Parathyroid adenoma (tissue), 2 donors: ENCODE measurements around the gene CAPN7.

Source experiments
- H2AFZ ChIP-seq: fragments of 300-600 bp; sonication (generic); one replicate; pipeline ENCODE4 v1.7.0; 2017; ENCODE audit warnings: antibody characterized with exemption, mild to moderate bottlenecking
- H3K27ac ChIP-seq: fragments of 300-600 bp; sonication (generic); one replicate; pipeline ENCODE4 v1.7.0; 2017
- H3K27me3 ChIP-seq: fragments of 300-600 bp; sonication (generic); one replicate; pipeline ENCODE4 v1.7.0; 2017; ENCODE audit warnings: low read length; ENCODE audit not compliant: control insufficient read depth, insufficient read depth
- H3K36me3 ChIP-seq: fragments of 300-600 bp; sonication (generic); one replicate; pipeline ENCODE4 v1.7.0; 2017; ENCODE audit warnings: low read length; ENCODE audit not compliant: control insufficient read depth, insufficient read depth
- H3K4me1 ChIP-seq: fragments of 300-600 bp; sonication (generic); one replicate; pipeline ENCODE4 v1.7.0; 2017; ENCODE audit warnings: control low read depth
- H3K4me2 ChIP-seq: fragments of 300-600 bp; sonication (generic); one replicate; pipeline ENCODE4 v1.7.0; 2017; ENCODE audit warnings: low read length
- H3K4me3 ChIP-seq: fragments of 300-600 bp; sonication (generic); one replicate; pipeline ENCODE4 v1.7.0; 2017; ENCODE audit warnings: low read depth, low read length
- H3K79me2 ChIP-seq: fragments of 300-600 bp; sonication (generic); one replicate; pipeline ENCODE4 v1.7.0; 2017; ENCODE audit warnings: control low read depth
- H3K9ac ChIP-seq: fragments of 300-600 bp; sonication (generic); one replicate; pipeline ENCODE4 v1.7.0; 2017; ENCODE audit warnings: mild to moderate bottlenecking
- H3K9me3 ChIP-seq: fragments of 300-600 bp; sonication (generic); one replicate; pipeline ENCODE4 v1.7.0; 2017; ENCODE audit warnings: low read length; ENCODE audit not compliant: control insufficient read depth
- CTCF ChIP-seq: fragments of 300-600 bp; sonication (generic); IDR thresholded peaks from one replicate; pipeline ENCODE4 v1.7.0; 2017; ENCODE audit warnings: antibody characterized with exemption, mild to moderate bottlenecking
- donor health status: primary hyperparathyroidism.

Gene CAPN7

GRCh38 chr3:15206662-15207576, 873 bp downstream of the CAPN7 start:
- peak overlapping the region; percentile 98 for H3K4me3 ChIP-seq
- H3K4me2 ChIP-seq: peak overlapping the region; percentile 99
- no peaks in the 10 kb centered on the region for H3K27me3 ChIP-seq
- H2AFZ ChIP-seq: peak overlapping the region; percentile 98
- H3K9me3 ChIP-seq: no peaks in the 10 kb centered on the region
- peak overlapping the region; percentile 96 for H3K27ac ChIP-seq
- peaks cover 22% of the 10 kb centered on the region for H3K79me2 ChIP-seq
- no peak for TF ChIP-seq CTCF
- peak overlapping the region; percentile 82 for H3K9ac ChIP-seq
- peaks cover 3% of the 10 kb centered on the region for H3K4me1 ChIP-seq
- H3K36me3 ChIP-seq: no peaks in the 10 kb centered on the region

DNA sequence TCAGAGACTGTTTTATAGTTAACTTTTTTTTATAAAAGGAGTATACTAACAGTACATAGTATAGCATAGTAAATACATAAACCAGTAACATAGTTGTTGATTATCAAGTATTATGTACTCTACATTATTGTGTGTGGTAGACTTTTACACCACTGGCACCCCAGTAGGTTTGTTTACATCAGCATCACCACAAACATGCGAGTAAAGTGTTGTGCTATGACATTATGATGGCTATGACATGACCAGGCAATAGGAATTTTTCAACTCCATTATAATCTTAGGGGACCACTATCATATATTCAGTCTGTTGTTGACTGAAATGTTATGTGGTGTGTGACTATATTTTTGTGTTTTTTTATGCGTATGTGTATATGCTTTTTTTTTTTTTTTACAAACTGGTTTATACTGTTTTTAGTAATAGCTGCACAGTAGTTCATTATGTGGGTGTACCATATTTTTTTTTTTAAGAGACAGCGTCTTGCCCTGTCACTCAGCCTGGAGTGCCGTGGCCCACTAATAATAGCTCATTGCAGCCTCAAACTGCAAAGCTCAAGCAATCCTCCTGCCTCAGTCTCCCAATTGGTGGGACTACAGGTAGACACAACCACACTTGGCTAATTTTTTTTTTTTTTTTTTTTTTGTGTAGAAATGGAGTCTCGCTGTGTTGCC, 1.9 kb downstream of the CAPN7 start:
- H3K9ac ChIP-seq: no peak overlapping the region
- no peaks in the 10 kb centered on the region for H3K27me3 ChIP-seq
- H3K9me3 ChIP-seq: no peaks in the 10 kb centered on the region
- peaks cover 31% of the 10 kb centered on the region for H3K79me2 ChIP-seq
- TF ChIP-seq CTCF: no peak
- H2AFZ ChIP-seq: no peak overlapping the region
- no peaks in the 10 kb centered on the region for H3K36me3 ChIP-seq
- H3K4me1 ChIP-seq: peaks cover 3% of the 10 kb centered on the region
- H3K4me2 ChIP-seq: peak overlapping the region; percentile 99
- H3K4me3 ChIP-seq: peak overlapping the region; percentile 98
- H3K27ac ChIP-seq: no peak overlapping the region

GRCh38 chr3:15211937-15212336, 5.9 kb downstream of the CAPN7 start:
- H3K9ac ChIP-seq: no peak overlapping the region
- no peak for TF ChIP-seq CTCF
- H2AFZ ChIP-seq: no peak overlapping the region
- H3K27me3 ChIP-seq: no peaks in the 10 kb centered on the region
- H3K9me3 ChIP-seq: no peaks in the 10 kb centered on the region
- H3K4me1 ChIP-seq: peaks cover 3% of the 10 kb centered on the region
- no peak overlapping the region for H3K4me3 ChIP-seq
- H3K36me3 ChIP-seq: no peaks in the 10 kb centered on the region
- H3K27ac ChIP-seq: no peak overlapping the region
- no peak overlapping the region for H3K4me2 ChIP-seq
- peaks cover 53% of the 10 kb centered on the region for H3K79me2 ChIP-seq

DNA sequence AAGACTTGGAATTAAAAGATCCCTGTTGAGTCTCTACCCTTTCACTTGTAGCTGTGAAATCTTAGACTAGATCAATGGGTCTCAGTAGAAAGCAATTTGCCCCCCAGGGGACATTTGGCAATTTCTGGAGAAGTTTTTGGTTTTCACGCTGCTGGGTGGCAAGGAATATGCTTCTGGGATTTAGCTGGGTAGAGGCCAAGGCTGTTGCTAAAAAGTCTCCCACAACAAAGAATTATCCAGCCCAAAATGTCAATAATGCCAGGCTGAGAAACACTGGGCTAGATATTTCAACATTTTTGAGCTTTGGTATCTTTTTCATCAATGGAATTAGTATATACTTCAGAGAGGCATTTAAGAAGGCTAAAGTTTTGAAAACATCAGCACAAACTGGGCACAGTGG, 8.7 kb downstream of the CAPN7 start:
- Histone ChIP-seq H3K4me2 (no peak overlapping the region), H3K27ac (no peak overlapping the region), H3K9ac (no peak overlapping the region), H3K79me2 (peaks cover 55% of the 10 kb centered on the region), H2AFZ (no peak overlapping the region), H3K4me3 (no peak overlapping the region), H3K36me3 (no peaks in the 10 kb centered on the region), H3K9me3 (no peaks in the 10 kb centered on the region), H3K4me1 (peaks cover 3% of the 10 kb centered on the region), H3K27me3 (no peaks in the 10 kb centered on the region)
- TF ChIP-seq CTCF: no peak
